HepG2 (cell line): Measurements from ENCODE around the gene ZBP1. TPM values are rescaled to one million over a fixed set of nuclear protein-coding genes. Genes with fewer than 3 reads are reported as not detected.

Experiments used
- ATF1 ChIP-seq: IDR thresholded peaks from 2 replicates; pipeline ENCODE4 v1.6.1; 2016; ENCODE audit warnings: mild to moderate bottlenecking, control low read depth
- BCL6 ChIP-seq: IDR thresholded peaks from 2 replicates; pipeline ENCODE4 v1.6.1; 2016; ENCODE audit warnings: missing genetic modification reagents, missing compliant biosample characterization
- CREM ChIP-seq, 2 experiments: sonication (generic) in 1 of 2; formaldehyde crosslinking in 1 of 2; IDR thresholded peaks; 2 replicates each; pipeline versions ENCODE4 v1.4.0 to v1.6.1; 2016 to 2020; ENCODE audit warnings: antibody characterized with exemption in 1 of 2, mild to moderate bottlenecking in 1 of 2, missing genetic modification reagents in 1 of 2
- FOXK2 ChIP-seq: fragments of 450-650 bp; IDR thresholded peaks from 2 replicates; pipeline ENCODE4 v1.6.1; 2016
- FOXO1 ChIP-seq: sonication (generic); formaldehyde crosslinking; IDR thresholded peaks from 2 replicates; pipeline ENCODE4 v1.4.0; 2020; ENCODE audit warnings: missing genetic modification reagents
- GABPA ChIP-seq, 2 experiments: IDR thresholded peaks; 2 replicates each; pipeline ENCODE4 v1.6.1; 2011 to 2016; ENCODE audit warnings: low read depth in 2 of 2, low read length in 1 of 2, missing biosample characterization in 1 of 2, missing genetic modification characterization in 1 of 2
- HES4 ChIP-seq: sonication (generic); formaldehyde crosslinking; IDR thresholded peaks from 2 replicates; pipeline ENCODE4 v1.9.0; 2021; ENCODE audit warnings: mild to moderate bottlenecking, missing genetic modification reagents, borderline replicate concordance
- HHEX ChIP-seq: IDR thresholded peaks from 2 replicates; pipeline ENCODE4 v1.6.1; 2016; ENCODE audit warnings: control low read depth
- HIVEP1 ChIP-seq: sonication (generic); formaldehyde crosslinking; IDR thresholded peaks from 2 replicates; pipeline ENCODE4 v1.4.0; 2020; ENCODE audit warnings: mild to moderate bottlenecking, missing genetic modification reagents
- HMGA1 ChIP-seq: sonication (generic); formaldehyde crosslinking; conservative IDR thresholded peaks from 2 replicates; pipeline ENCODE4 v1.4.0; 2020; ENCODE audit warnings: missing genetic modification reagents
- KAT8 ChIP-seq: IDR thresholded peaks from 2 replicates; pipeline ENCODE4 v1.6.1; 2016; ENCODE audit warnings: missing genetic modification reagents, missing compliant biosample characterization
- KLF12 ChIP-seq: sonication (generic); formaldehyde crosslinking; IDR thresholded peaks from 2 replicates; pipeline ENCODE4 v1.4.0; 2020; ENCODE audit warnings: missing genetic modification reagents, borderline replicate concordance
- PHF20 ChIP-seq: sonication (generic); formaldehyde crosslinking; IDR thresholded peaks from 2 replicates; pipeline ENCODE4 v1.5.0; 2020; ENCODE audit warnings: mild to moderate bottlenecking, missing genetic modification reagents
- PRMT3 ChIP-seq: sonication (generic); formaldehyde crosslinking; IDR thresholded peaks from 2 replicates; pipeline ENCODE4 v1.8.1; 2022; ENCODE audit warnings: low read depth, mild to moderate bottlenecking, moderate library complexity, missing genetic modification reagents, borderline replicate concordance
- SNRNP70 ChIP-seq: fragments of 200-400 bp; formaldehyde crosslinking; IDR thresholded peaks from 2 replicates; pipeline ENCODE4 v1.6.1; 2017; ENCODE audit warnings: mild to moderate bottlenecking, low read depth, low read length, moderate library complexity
- SP2 ChIP-seq: sonication (generic); formaldehyde crosslinking; IDR thresholded peaks from 2 replicates; pipeline ENCODE4 v1.5.1; 2020; ENCODE audit warnings: mild to moderate bottlenecking, missing genetic modification reagents
- SP4 ChIP-seq: sonication (generic); formaldehyde crosslinking; IDR thresholded peaks from 2 replicates; pipeline ENCODE4 v1.8.1; 2023; ENCODE audit warnings: mild to moderate bottlenecking, missing genetic modification reagents
- TP53 ChIP-seq: sonication (generic); formaldehyde crosslinking; conservative IDR thresholded peaks from 2 replicates; pipeline ENCODE4 v1.4.0; 2020; ENCODE audit warnings: missing genetic modification reagents
- ZNF160 ChIP-seq: sonication (generic); formaldehyde crosslinking; IDR thresholded peaks from 2 replicates; pipeline ENCODE4 v1.8.0; 2022; ENCODE audit warnings: mild to moderate bottlenecking, inconsistent platforms, missing genetic modification reagents
- ZNF430 ChIP-seq: sonication (generic); formaldehyde crosslinking; IDR thresholded peaks from 2 replicates; pipeline ENCODE4 v1.9.0; 2021; ENCODE audit warnings: mild to moderate bottlenecking, missing genetic modification reagents
- ZNF431 ChIP-seq: sonication (generic); formaldehyde crosslinking; IDR thresholded peaks from 2 replicates; pipeline ENCODE4 v1.9.0; 2022; ENCODE audit warnings: missing genetic modification reagents, low read depth, mild to moderate bottlenecking, borderline replicate concordance
- ZNF552 ChIP-seq: sonication (generic); formaldehyde crosslinking; IDR thresholded peaks from 2 replicates; pipeline ENCODE4 v1.9.0; 2022; ENCODE audit warnings: missing genetic modification reagents, mild to moderate bottlenecking, borderline replicate concordance
- ZNF709 ChIP-seq: sonication (generic); formaldehyde crosslinking; IDR thresholded peaks from 2 replicates; pipeline ENCODE4 v1.5.0; 2020; ENCODE audit warnings: mild to moderate bottlenecking, missing genetic modification reagents
- ZNF761 ChIP-seq: sonication (generic); formaldehyde crosslinking; conservative IDR thresholded peaks from 2 replicates; pipeline ENCODE4 v1.4.0; 2020; ENCODE audit warnings: mild to moderate bottlenecking, missing genetic modification reagents
- ZNF777 ChIP-seq: sonication (generic); formaldehyde crosslinking; IDR thresholded peaks from 2 replicates; pipeline ENCODE4 v1.4.0; 2020; ENCODE audit warnings: missing genetic modification reagents
- polyA plus RNA-seq, 8 experiments: library from polyadenylated mRNA; depleted of rRNA in 3 of 8; stranded (reverse) in 7 of 8; unstranded in 1 of 8; fragments of >200 nt; fragmentation: Illumina TruSeq in 4 of 8; extraction: Trizol in 4 of 8; gene quantifications; 2 replicates each; pipeline versions ENCODE4 v1.2.1 to v1.2.3, GENCODE V29; 2011 to 2016; ENCODE audit warnings: low read depth in 4 of 8, missing spikeins in 1 of 8, mixed read lengths in 1 of 8; ENCODE audit not compliant: insufficient read depth in 1 of 8
- total RNA-seq, 5 experiments: library from RNA; depleted of rRNA; stranded (reverse); fragments of >200 nt; fragmentation: Illumina TruSeq; extraction: Trizol; gene quantifications; 2 replicates each; pipeline ENCODE4 v1.2.3, GENCODE V29; 2016; ENCODE audit warnings: low read depth in 1 of 5
- TF ChIP-seq, protein P1 (sequence below): IDR thresholded peaks from 2 replicates; pipeline ENCODE4 v1.6.1; 2016; ENCODE audit warnings: mild to moderate bottlenecking
- TF ChIP-seq, protein P2 (sequence below): sonication (generic); formaldehyde crosslinking; IDR thresholded peaks from 2 replicates; pipeline ENCODE4 v1.9.0; 2021; ENCODE audit warnings: missing genetic modification reagents, mild to moderate bottlenecking, borderline replicate concordance

ZBP1 gene
- total and polyA plus RNA-seq, 2 of the 13 experiments (the other 11 are each of a cell fraction or from before 2014, with no cell fraction given): not detected

DNA sequence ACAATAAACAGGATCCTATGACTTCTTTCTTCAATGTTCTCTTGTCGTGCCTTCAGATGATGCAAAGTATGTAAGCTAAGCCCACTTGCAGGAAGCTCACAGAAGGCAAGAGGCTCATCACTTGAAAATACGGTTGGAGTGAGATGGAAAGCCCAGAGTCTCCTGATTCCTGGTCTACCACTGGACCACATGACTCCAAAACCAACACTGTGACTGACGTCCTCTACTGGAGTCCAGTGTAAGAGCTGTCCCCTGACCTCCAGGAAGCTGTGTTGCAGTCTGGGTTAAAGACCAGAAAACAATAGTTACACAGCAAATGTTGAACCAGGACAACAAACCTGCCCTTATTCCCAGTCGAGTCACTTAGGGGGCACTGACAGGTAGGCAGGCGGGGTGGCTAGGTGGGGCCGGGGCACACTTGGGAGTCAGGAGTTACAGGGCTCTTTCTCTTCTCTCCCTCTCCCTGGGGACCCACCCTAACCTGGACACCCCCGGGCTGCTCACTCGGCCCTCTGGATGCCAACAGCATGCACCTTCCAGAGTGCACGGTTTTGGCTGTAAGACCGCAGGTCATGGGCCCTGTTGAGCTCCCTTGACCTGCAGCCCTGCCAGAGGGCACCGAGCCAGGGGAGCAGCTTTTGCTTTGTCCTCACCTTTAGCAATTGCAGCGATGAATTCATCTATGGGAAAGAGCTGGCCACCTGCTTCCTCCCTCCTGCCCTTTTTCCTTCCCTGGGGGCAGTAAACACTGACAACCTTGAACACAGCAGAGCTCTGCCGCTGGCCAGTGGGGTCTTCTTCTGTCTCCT is 51.9 kb downstream of the ZBP1 start (continued):
- no peak for TF ChIP-seq SNRNP70
- TF ChIP-seq KLF12: peak; percentile 83; the same call in 1 of the 2 replicates
- TF ChIP-seq SP4: peak; percentile 27; the same call in 1 of the 2 replicates
- TF ChIP-seq, protein P1, sequence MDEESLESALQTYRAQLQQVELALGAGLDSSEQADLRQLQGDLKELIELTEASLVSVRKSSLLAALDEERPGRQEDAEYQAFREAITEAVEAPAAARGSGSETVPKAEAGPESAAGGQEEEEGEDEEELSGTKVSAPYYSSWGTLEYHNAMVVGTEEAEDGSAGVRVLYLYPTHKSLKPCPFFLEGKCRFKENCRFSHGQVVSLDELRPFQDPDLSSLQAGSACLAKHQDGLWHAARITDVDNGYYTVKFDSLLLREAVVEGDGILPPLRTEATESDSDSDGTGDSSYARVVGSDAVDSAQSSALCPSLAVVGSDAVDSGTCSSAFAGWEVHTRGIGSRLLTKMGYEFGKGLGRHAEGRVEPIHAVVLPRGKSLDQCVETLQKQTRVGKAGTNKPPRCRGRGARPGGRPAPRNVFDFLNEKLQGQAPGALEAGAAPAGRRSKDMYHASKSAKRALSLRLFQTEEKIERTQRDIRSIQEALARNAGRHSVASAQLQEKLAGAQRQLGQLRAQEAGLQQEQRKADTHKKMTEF: no peak
- no peak for TF ChIP-seq PHF20
- 0 out of 2 replicates have a peak, but pooled peaks have one; percentile 38 for TF ChIP-seq HIVEP1 (CRISPR knock-in tag)
- TF ChIP-seq FOXK2: no peak
- TF ChIP-seq KAT8 (CRISPR knock-in tag): 0 out of 2 replicates have a peak, but pooled peaks have one; percentile 12
- TF ChIP-seq ZNF430 (CRISPR knock-in tag): peak; percentile 78; the same call in 1 of the 2 replicates
- TF ChIP-seq, protein P2, sequence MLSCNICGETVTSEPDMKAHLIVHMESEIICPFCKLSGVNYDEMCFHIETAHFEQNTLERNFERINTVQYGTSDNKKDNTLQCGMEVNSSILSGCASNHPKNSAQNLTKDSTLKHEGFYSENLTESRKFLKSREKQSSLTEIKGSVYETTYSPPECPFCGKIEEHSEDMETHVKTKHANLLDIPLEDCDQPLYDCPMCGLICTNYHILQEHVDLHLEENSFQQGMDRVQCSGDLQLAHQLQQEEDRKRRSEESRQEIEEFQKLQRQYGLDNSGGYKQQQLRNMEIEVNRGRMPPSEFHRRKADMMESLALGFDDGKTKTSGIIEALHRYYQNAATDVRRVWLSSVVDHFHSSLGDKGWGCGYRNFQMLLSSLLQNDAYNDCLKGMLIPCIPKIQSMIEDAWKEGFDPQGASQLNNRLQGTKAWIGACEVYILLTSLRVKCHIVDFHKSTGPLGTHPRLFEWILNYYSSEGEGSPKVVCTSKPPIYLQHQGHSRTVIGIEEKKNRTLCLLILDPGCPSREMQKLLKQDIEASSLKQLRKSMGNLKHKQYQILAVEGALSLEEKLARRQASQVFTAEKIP (CRISPR knock-in tag): no peak
- TF ChIP-seq FOXO1 (CRISPR knock-in tag): peak; percentile 70; the same call in 1 of the 2 replicates
- TF ChIP-seq ATF1 (CRISPR knock-in tag): peak; percentile 55
- TF ChIP-seq HMGA1 (CRISPR knock-in tag): no peak
- TF ChIP-seq TP53 (CRISPR knock-in tag): no peak
- TF ChIP-seq ZNF761 (CRISPR knock-in tag): no peak
- TF ChIP-seq GABPA (IDR thresholded peaks at IDR 0.05; ENCODE audit: low read depth, low read length): no peak
- peak; percentile 7; the same call in 1 of the 2 replicates for TF ChIP-seq GABPA (CRISPR knock-in tag; IDR thresholded peaks at IDR 0.05; ENCODE audit: low read depth)
- TF ChIP-seq CREM (IDR thresholded peaks at IDR 0.05): peak; percentile 63
- TF ChIP-seq CREM (CRISPR knock-in tag; IDR thresholded peaks at IDR 0.05): no peak
- no peak for TF ChIP-seq ZNF431 (CRISPR knock-in tag)
- TF ChIP-seq PRMT3: no peak
- peak; percentile 63; the same call in 1 of the 2 replicates for TF ChIP-seq ZNF552 (CRISPR knock-in tag)
- TF ChIP-seq ZNF777 (CRISPR knock-in tag): no peak
- TF ChIP-seq HES4 (CRISPR knock-in tag): peak; percentile 82; the same call in 1 of the 2 replicates
- TF ChIP-seq ZNF160 (CRISPR knock-in tag): peak; percentile 48; the same call in 1 of the 2 replicates
- 0 out of 2 replicates have a peak, but pooled peaks have one; percentile 4 for TF ChIP-seq ZNF709 (CRISPR knock-in tag)
- 0 out of 2 replicates have a peak, but pooled peaks have one; percentile 20 for TF ChIP-seq SP2 (CRISPR knock-in tag)
- peak; percentile 52; the same call in 1 of the 2 replicates for TF ChIP-seq HHEX (CRISPR knock-in tag)
- TF ChIP-seq BCL6 (CRISPR knock-in tag): peak; percentile 76
